ENCODE measurements around the gene SEPTIN12.

- TF ChIP-seq YY1 (IDR thresholded peaks at IDR 0.05; ENCODE audit: low read depth) (no peak), ZBTB7A (IDR thresholded peaks at IDR 0.05; ENCODE audit: low read depth) (no peak), TAF1 (IDR thresholded peaks at IDR 0.05; ENCODE audit: low read depth) (no peak), TEAD4 (IDR thresholded peaks at IDR 0.05) (no peak), CEBPB (IDR thresholded peaks at IDR 0.05) (no peak), EP300 (IDR thresholded peaks at IDR 0.05; ENCODE audit: borderline replicate concordance) (no peak), CREB1 (IDR thresholded peaks at IDR 0.05; ENCODE audit: low read depth) (no peak), MAX (IDR thresholded peaks at IDR 0.05) (no peak), FOXM1 (IDR thresholded peaks at IDR 0.05; ENCODE audit: borderline replicate concordance, low read depth) (no peak), USF1 (IDR thresholded peaks at IDR 0.05) (no peak), RAD21 (IDR thresholded peaks at IDR 0.05; ENCODE audit: low read depth) (no peak)
These were observed 2.1 kb upstream of the SEPTIN12 start for GRCh38 chr16:4790261-4790660.
